Cardiac muscle cell (in vitro differentiated cells and primary cell): Measurements from ENCODE around the gene SYCE3. TPM values are rescaled to one million over a fixed set of nuclear protein-coding genes. Genes with fewer than 3 reads are reported as not detected.

Experiments
- DNase-seq, 2 donors: peaks; one replicate each; pipeline versions ENCODE4 v3.0.0 to v3.0.0-alpha.2; 2010 to 2017; ENCODE audit warnings: low read depth in 1 of 2, low spot score in 1 of 2
- H3K27ac ChIP-seq: fragments of 200-600 bp; sonication (generic); 2 replicates; pipeline ENCODE4 v1.5.1; 2016
- H3K27me3 ChIP-seq: fragments of 200-600 bp; sonication (generic); 2 replicates; pipeline ENCODE4 v1.6.0; 2016; ENCODE audit warnings: control low read depth
- H3K36me3 ChIP-seq: fragments of 200-600 bp; sonication (generic); 2 replicates; pipeline ENCODE4 v1.5.1; 2016; ENCODE audit warnings: control low read depth
- H3K4me1 ChIP-seq: fragments of 200-600 bp; sonication (generic); 2 replicates; pipeline ENCODE4 v1.8.1; 2017; ENCODE audit warnings: low read depth, mild to moderate bottlenecking, mixed run types
- H3K4me3 ChIP-seq: fragments of 200-600 bp; sonication (generic); 2 replicates; pipeline ENCODE4 v1.5.1; 2016; ENCODE audit warnings: mild to moderate bottlenecking
- H3K9me3 ChIP-seq: fragments of 200-600 bp; sonication (generic); 2 replicates; pipeline ENCODE4 v1.5.1; 2017; ENCODE audit warnings: low read depth, mild to moderate bottlenecking, control low read depth
- CTCF ChIP-seq: IDR thresholded peaks from 2 replicates; pipeline ENCODE4 v1.5.1; 2012; ENCODE audit warnings: low read depth, mild to moderate bottlenecking, low read length
- polyA plus RNA-seq: library from polyadenylated mRNA; unstranded; fragments of >200 nt; fragmentation: Nextera tagmentation; extraction: Ambion mirVana; gene quantifications from 2 replicates; pipeline ENCODE4 v1.2.1, GENCODE V29; 2016
- total RNA-seq: library from RNA; depleted of rRNA; stranded (reverse); fragments of >200 nt; gene quantifications from 2 replicates; pipeline ENCODE4 v1.2.3, GENCODE V29; 2016

Gene SYCE3
- total and polyA plus RNA-seq, 2 experiments from 2014 or later = not detected

DNA sequence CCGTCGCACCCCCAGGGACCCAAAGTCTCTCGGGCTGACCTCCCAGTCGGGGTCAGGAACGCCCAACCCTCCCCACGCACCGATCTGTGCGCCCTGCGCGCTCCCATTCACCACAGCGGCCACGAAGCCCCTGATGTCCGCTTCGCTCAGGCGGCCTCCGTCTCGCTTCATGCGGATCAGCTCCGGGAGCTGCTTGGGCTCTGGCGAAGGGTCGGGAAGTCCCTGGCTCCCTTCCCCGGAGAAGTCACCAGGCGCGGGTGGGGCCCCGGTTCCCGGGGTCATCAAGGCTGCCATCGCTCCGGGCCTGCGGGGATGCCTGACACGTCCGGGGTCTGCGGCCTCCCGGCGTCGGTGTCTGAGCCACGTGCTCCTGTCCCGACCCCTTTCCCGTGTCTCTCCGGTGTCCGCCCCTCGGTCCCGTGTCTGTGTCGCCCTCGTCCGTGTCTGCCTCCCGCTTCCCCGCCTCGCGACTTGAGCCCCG is 33.3 kb downstream of the SYCE3 start:
- TF ChIP-seq CTCF = no peak
- no peaks in the 10 kb centered on the region for H3K36me3 ChIP-seq
- no peak for DNase-seq
- peaks cover 27% of the 10 kb centered on the region for H3K27me3 ChIP-seq
- no peak overlapping the region for H3K27ac ChIP-seq
- no peak overlapping the region for H3K4me3 ChIP-seq
- H3K4me1 ChIP-seq = peaks cover 20% of the 10 kb centered on the region
- no peaks in the 10 kb centered on the region for H3K9me3 ChIP-seq

- peaks cover 27% of the 10 kb centered on the region for H3K27me3 ChIP-seq
- no peaks in the 10 kb centered on the region for H3K36me3 ChIP-seq
- TF ChIP-seq CTCF = no peak
- DNase-seq = no peak
- peaks cover 19% of the 10 kb centered on the region for H3K4me1 ChIP-seq
- H3K27ac ChIP-seq = no peak overlapping the region
- H3K4me3 ChIP-seq = no peak overlapping the region
- H3K9me3 ChIP-seq = no peaks in the 10 kb centered on the region
These were observed 33.9 kb downstream of the SYCE3 start for GRCh38 chr22:50528682-50529415.

- Histone ChIP-seq H3K4me3 (no peak overlapping the region), H3K27ac (no peak overlapping the region), H3K4me1 (peaks cover 14% of the 10 kb centered on the region), H3K36me3 (peaks cover under 1% of the 10 kb centered on the region), H3K9me3 (no peaks in the 10 kb centered on the region), H3K27me3 (peaks cover 27% of the 10 kb centered on the region)
- no peak for TF ChIP-seq CTCF
- DNase-seq = no peak
These were observed 34.6 kb downstream of the SYCE3 start for GRCh38 chr22:50527921-50528681.

DNA sequence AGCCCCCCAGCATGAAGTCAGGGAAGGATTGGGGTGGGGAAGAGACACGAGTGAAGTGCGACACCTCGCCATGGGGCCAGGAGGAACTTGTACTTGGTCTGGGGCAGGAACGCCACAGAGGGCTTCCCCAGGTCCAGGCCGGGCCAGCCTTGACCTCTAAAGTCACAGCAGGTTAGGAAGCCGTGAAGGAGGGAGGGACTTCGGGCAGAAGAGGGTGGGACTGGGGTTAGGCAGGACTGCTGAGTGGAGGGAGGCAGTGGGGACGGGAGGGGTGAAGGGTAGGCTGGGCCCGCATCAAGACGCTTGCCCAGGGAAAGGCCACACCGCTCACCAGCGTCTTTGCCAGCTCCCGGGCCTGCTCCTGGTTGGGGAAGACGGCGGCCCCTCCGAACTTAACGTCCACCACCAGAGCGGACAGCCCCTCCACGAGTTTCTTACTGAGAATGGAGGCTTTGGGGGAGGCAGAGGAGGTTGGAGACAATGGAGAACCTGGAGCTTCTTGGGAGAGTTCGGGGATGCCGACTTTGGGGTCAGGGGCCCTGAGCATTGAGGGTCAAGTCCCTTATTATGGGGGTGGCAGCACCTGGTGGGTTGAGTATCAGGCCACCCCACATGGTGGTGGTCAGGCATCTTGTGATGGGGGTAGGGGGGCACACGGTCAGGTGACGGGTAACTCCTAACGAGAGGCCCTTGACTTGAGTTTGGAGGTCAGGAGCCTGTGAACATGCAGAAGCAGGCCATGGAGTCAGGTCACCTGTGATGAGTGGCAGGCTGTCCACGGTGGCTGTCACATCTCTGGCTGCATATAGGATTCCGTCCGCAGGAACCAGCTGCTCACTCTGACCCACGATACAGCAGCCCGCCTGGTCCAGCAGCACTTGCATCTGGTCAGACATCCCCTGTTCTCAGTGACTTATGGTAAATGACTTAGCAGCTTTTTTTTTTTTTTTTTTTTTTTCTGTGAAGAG is 35.6 kb downstream of the SYCE3 start:
- Histone ChIP-seq H3K4me1 (peaks cover 10% of the 10 kb centered on the region), H3K27me3 (peaks cover 27% of the 10 kb centered on the region), H3K4me3 (peak overlapping the region; percentile 63), H3K36me3 (peaks cover 7% of the 10 kb centered on the region), H3K9me3 (no peaks in the 10 kb centered on the region), H3K27ac (peak overlapping the region; percentile 80)
- peak; percentile 54 to 67 for DNase-seq
- no peak for TF ChIP-seq CTCF
